Raji (cell line): ENCODE data around the gene ITGA7.

Experiments
- POLR2A ChIP-seq: IDR thresholded peaks from 2 replicates; pipeline ENCODE4 v1.6.1; 2011; ENCODE audit warnings: low read depth, low read length, control low read depth; ENCODE audit not compliant: insufficient read depth

The ITGA7 gene

GRCh38 chr12:55700255-55701018, 7.3 kb downstream of the ITGA7 start:
- TF ChIP-seq POLR2A = no peak

DNA sequence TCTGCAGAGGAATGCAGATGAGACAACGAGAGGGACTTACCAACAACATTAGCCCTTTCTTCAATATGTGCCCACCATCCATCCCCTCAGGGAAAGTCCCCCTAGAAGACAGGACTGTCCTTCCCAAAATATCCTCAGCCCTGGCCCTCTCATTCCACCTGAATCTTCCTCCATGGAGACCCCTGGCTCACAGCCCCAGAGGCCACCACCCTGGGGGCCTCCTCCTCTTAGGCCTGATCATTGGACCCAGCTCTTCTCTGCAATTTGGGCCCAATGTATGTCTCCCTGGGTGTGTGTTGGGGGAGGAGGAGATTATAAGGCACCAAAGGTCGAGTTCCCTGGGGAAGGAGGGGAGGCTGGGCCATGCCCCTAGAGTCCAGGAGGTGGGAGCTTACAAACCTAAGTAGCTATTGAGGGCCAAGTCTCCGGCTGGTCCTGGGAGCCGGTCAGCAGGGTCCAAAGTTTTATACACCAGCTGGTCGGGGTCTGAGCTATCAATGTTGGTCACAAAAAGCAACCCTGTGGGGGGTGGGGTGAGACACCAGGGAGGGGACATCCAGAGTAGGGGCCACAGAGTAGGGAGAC, 8.1 kb downstream of the ITGA7 start:
- TF ChIP-seq POLR2A = no peak

DNA sequence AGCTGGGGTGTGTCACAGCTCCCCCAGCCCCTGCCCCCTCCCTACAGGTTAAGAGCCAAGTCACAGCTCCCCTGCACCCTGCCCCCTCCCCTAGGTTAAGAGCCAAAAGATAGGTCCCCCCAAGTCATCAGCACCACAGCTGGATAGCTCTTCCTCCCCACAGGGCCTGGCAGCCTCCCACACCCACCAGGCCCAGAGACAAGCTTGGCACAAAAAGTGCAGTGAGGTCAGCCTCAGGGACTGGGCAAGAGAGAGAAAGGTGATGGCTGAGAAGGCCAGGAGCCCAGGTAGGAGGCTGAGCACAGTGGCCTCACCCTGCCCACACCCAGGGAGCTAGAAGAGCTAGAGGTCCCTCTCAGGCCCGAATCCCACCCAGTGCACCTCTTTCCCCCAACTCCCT, 8.7 kb downstream of the ITGA7 start:
- TF ChIP-seq POLR2A = no peak

GRCh38 chr12:55698241-55698955, 9.3 kb downstream of the ITGA7 start:
- no peak for TF ChIP-seq POLR2A

GRCh38 chr12:55697686-55698085, 10.0 kb downstream of the ITGA7 start:
- TF ChIP-seq POLR2A = no peak

GRCh38 chr12:55696796-55697462, 10.8 kb downstream of the ITGA7 start:
- no peak for TF ChIP-seq POLR2A

GRCh38 chr12:55696141-55696540, 11.6 kb downstream of the ITGA7 start:
- no peak for TF ChIP-seq POLR2A

GRCh38 chr12:55695349-55695748, 12.4 kb downstream of the ITGA7 start:
- TF ChIP-seq POLR2A = no peak

DNA sequence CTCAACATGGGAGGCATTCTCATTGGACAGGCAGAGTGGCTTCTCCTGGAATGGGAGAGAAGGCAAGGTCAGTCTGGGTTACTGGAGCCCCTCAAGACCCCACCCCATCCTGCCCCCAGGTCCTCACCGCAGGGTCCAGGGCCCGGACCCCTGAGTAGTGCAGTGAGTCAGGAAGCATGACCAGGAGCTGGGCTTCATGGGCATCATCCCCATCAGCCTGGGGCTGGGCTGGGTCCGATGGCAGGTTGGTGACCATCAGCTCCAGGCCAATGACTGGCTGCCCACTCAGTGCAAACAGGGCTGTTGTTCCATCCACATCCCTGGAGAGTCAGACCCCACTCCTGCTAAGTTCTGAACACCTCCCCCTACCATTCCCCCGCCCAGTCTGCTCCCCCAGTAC, 13.1 kb downstream of the ITGA7 start:
- no peak for TF ChIP-seq POLR2A

- no peak for TF ChIP-seq POLR2A
These were observed 13.6 kb downstream of the ITGA7 start for GRCh38 chr12:55694188-55694515.

DNA sequence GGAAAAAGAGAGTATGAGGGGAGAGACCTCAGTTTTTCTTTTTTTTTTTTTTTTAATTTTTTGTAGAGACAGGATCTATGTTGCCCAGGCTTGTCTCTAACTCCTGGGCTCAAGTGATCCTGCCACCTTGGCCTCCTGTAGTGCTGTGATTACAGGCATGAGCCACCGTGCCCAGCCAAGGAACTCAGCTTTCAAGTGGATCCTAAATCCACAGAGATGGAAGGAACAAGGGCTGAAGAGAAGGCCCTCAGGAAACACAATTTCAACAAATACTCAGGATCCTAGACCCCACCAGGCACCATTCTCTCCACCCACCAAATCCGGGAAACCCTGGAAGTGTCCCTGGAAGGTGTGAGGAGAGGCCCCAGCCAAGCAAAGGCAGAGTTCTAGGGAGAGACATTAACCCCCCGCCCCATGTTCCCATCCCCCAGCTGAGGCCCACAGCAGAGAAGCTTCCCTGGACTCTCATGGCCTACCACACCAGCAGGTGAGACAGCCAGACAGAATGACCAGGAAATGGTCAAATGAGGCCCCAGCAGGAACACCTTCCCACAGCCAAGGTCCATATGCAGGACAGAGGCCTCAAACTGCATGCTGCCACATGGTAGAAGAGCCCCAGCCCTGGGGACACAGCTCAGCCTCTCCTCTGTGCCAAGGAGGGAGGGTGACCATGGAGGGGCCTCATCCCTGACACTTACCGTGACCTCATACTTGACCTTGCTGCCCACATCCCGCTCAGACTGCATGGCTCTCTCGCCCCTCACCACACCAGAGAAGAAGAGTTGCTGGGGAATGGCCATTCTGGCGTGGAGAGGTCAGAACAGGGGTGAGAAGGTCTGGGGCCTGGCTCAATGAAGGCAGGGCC, 14.1 kb downstream of the ITGA7 start:
- TF ChIP-seq POLR2A = no peak

DNA sequence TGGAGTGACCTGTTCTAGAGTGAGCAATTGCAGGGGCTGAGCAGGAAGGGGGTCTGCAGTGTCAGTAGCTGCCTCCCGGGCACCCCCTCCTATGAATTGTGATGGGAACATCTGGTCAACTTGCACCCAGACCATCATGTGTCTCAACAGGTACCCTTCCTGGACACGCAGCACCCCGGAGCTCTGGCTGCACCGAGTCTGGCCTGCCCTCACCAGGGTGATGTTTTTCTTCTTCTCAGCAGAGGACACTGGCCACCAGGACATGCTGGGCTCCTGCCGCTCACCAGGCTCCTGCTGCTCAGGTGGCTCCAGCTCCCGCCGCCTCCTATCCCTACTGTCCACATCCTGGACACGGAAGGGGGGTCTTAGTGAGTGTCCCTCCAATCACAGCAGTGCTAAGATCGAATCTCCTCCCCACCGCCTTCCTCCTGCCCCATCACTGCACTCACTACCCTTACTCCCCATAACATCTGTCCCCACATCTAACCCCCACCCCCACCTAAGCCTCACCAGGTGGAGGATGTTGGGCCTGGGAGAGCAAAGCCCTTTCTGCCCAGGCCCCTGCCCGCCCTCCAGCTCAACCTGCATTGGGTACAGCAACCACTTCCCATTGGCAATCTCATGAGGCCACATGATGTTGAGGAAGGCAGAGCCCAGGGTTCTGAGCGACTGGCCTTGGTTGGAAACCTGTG, 14.9 kb downstream of the ITGA7 start:
- no peak for TF ChIP-seq POLR2A

DNA sequence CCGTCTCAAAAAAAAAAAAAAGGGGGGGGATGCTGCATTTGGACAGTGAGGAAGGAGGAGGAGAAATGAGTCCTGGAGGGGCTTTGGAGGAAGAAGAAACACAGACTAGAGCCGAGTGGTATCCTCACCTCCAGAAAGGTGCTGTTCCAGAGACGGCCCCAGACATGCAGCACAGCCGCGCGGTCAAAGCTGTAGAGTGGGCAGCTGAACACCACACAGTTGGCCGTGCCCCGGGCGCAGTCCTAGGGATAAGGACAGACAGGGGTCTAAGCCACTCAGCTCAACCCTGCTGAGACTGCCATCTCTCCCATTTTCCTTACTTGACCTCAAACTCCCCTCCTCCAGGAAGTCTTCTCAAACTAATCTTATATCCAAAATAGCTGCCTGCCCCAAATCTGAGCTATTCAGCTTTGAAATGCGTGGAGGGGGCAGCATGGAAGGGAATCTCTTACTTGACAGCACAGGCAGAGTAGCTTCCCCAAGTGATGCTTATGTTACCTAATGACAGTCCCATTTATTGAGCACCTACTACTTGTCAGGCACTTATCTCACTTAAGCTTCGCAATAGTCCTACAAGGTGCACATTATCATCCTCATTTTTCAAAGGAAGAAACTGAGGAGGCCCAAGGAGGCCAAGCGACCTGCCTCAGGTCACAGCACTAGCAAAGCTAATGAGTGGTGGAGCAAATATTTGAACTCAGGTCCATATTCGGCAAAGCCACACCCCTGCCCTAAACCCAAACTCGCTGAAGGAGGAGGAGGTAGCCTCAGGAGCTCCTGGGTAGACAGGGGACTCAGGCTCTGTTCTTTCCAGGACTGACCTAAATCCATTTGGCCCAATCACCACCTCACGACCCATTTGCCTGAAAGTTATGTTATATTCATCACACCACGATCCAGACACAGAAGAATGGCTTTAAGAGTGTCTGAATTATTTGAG, 18.7 kb downstream of the ITGA7 start:
- no peak for TF ChIP-seq POLR2A
